Thyroid gland (tissue), 4 donors: ENCODE data around the gene CECR2. TPM values are rescaled to one million over a fixed set of nuclear protein-coding genes. Genes with fewer than 3 reads are reported as not detected.

Experiments used
- DNase-seq, 2 donors: peaks; one replicate each; pipeline ENCODE4 v3.0.0-alpha.2; 2019
- H3K27ac ChIP-seq, 3 donors: fragments of 200-600 bp; sonication (generic); 1 replicate in 2 of 3; 2 replicates in 1 of 3; pipeline ENCODE4 v1.5.1; 2016 to 2019; ENCODE audit warnings: mild to moderate bottlenecking in 1 of 3, moderate library complexity in 1 of 3
- H3K27me3 ChIP-seq: fragments of 200-600 bp; sonication (generic); one replicate; pipeline ENCODE4 v1.5.1; 2019
- H3K36me3 ChIP-seq, 2 donors: fragments of 200-600 bp; sonication (generic); one replicate each; pipeline ENCODE4 v1.5.1; 2016 to 2019
- H3K4me1 ChIP-seq, 2 donors: fragments of 200-600 bp; sonication (generic); one replicate each; pipeline ENCODE4 v1.5.1; 2017 to 2019
- H3K4me3 ChIP-seq, 3 donors: fragments of 200-600 bp; sonication (generic); replicated peaks in 1 of 3; 1 replicate in 2 of 3; 2 replicates in 1 of 3; pipeline ENCODE4 v1.5.1; 2016; ENCODE audit warnings: mild to moderate bottlenecking in 1 of 3
- H3K9me3 ChIP-seq: fragments of 200-600 bp; sonication (generic); one replicate; pipeline ENCODE4 v1.5.1; 2017
- POLR2A ChIP-seq, 2 donors: fragments of 450-650 bp; IDR thresholded peaks; one replicate each; pipeline ENCODE4 v1.6.1; 2017; ENCODE audit warnings: antibody characterized with exemption in 2 of 2, mild to moderate bottlenecking in 2 of 2, moderate library complexity in 1 of 2
- WGBS, 2 donors: methylation state at CpG; one replicate each; pipeline ENCODE4 v1.1.5; 2017; 5-methylcytosine and 5-hydroxymethylcytosine counted together
- intact Hi-C: fragments of 100-400 bp; cut with DNase I; formaldehyde crosslinking; loops from one replicate; pipeline ENCODE4 v1.15.1; 2023
- total RNA-seq, 4 donors: library from RNA; depleted of rRNA; stranded (reverse); fragments of >200 nt; gene quantifications; one replicate each; pipeline ENCODE4 v1.2.3, GENCODE V29; 2016
- TF ChIP-seq, protein P1 (sequence below), 6 experiments: fragments of 200-600 bp in 3 of 6; fragments of 450-650 bp in 3 of 6; sonication (generic) in 3 of 6; IDR thresholded peaks; one replicate each; pipeline ENCODE4 v1.5.1; 2016 to 2019; ENCODE audit warnings: antibody characterized with exemption in 6 of 6, mild to moderate bottlenecking in 2 of 6, inconsistent platforms in 1 of 6, moderate library complexity in 1 of 6

Gene CECR2
- total RNA-seq, 4 donors from 2014 or later, result 1.5 to 7.7 (median 2.1) TPM

DNA sequence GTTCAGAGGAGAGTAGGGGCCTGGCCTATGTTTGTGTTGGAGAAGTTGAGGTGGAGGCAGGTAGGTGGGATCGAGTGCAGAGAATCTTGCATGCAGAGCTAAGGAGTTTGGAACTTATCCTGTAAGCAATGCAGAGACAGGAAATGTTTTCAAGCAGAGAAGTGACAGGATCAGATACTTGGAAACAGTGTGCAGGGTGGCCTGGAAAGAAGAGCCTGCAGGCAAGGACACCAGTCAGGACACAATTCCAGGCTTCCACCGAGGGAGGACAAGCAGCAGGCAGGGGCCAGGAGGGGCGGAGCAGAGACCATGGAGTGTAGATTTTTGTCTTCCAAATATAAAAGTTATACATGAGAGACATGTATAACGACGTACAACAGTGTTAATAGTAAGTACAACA, 26.9 kb upstream of the CECR2 start:
- intact Hi-C loops, result no loop called here
- H3K36me3 ChIP-seq, result no peaks in the 10 kb centered on the region
- H3K27me3 ChIP-seq, result no peaks in the 10 kb centered on the region
- H3K27ac ChIP-seq, result no peak overlapping the region
- TF ChIP-seq, protein P1, sequence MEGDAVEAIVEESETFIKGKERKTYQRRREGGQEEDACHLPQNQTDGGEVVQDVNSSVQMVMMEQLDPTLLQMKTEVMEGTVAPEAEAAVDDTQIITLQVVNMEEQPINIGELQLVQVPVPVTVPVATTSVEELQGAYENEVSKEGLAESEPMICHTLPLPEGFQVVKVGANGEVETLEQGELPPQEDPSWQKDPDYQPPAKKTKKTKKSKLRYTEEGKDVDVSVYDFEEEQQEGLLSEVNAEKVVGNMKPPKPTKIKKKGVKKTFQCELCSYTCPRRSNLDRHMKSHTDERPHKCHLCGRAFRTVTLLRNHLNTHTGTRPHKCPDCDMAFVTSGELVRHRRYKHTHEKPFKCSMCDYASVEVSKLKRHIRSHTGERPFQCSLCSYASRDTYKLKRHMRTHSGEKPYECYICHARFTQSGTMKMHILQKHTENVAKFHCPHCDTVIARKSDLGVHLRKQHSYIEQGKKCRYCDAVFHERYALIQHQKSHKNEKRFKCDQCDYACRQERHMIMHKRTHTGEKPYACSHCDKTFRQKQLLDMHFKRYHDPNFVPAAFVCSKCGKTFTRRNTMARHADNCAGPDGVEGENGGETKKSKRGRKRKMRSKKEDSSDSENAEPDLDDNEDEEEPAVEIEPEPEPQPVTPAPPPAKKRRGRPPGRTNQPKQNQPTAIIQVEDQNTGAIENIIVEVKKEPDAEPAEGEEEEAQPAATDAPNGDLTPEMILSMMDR (IDR thresholded peaks at IDR 0.05), result no peak
- TF ChIP-seq POLR2A (IDR thresholded peaks at IDR 0.05), result no peak
- H3K4me1 ChIP-seq, result no peaks in the 10 kb centered on the region
- 71 to 76% methylated on average over 5 of the region's 5 CpGs for WGBS, 2 donors
- DNase-seq, result no peak
- H3K4me3 ChIP-seq, result no peak overlapping the region
- no peaks in the 10 kb centered on the region for H3K9me3 ChIP-seq

DNA sequence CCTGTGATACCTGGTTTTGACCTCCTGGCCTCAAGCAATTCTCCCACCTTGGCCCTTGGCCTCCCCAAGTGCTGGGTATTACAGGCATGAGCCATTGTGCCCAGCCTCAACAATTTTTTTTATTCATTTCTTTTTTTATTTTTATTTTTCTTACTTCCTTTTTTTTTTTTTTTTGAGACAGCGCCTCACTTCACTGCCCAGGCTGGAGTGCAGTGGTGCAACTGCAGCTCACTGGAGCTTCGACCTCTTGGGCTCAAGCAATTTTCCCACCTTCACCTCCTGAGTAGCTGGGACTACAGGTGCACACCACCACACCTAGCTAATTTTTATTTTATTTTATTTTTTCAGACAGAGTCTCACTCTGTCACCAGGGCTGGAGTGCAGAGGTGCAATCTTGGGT, 25.5 kb upstream of the CECR2 start:
- DNase-seq, result no peak
- no peak overlapping the region for H3K27ac ChIP-seq
- 92 to 93% methylated on average over 2 of the region's 2 CpGs for WGBS, 2 donors
- H3K4me3 ChIP-seq, result no peak overlapping the region
- H3K9me3 ChIP-seq, result no peaks in the 10 kb centered on the region
- no peaks in the 10 kb centered on the region for H3K27me3 ChIP-seq
- no peak for TF ChIP-seq POLR2A (IDR thresholded peaks at IDR 0.05)
- TF ChIP-seq, protein P1 (IDR thresholded peaks at IDR 0.05), result no peak
- no peaks in the 10 kb centered on the region for H3K36me3 ChIP-seq
- intact Hi-C loops, result no loop called here
- H3K4me1 ChIP-seq, result no peaks in the 10 kb centered on the region

DNA sequence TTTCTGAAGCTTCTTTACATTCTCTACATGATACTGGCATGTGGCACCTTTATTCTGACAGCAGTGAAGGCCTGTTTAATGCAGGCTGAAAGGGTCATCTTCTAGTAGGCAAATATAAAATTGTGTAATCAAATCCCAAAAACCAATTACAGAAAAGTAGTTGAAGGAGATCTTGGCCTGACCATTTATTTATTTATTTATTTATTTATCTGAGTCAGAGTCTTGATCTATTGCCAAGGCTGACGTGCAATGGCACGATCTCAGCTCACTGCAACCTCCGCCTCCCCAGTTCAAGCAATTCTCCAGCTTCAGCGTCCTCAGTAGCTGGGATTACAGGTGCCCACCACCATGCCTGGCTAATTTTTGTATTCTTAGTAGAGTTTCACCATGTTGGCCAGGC, 22.7 kb upstream of the CECR2 start:
- intact Hi-C loops, result no loop called here
- WGBS, 2 donors, result 22 to 55% methylated on average over 4 of the region's 4 CpGs
- no peaks in the 10 kb centered on the region for H3K27me3 ChIP-seq
- H3K27ac ChIP-seq, result no peak overlapping the region
- TF ChIP-seq, protein P1 (IDR thresholded peaks at IDR 0.05), result no peak
- no peak for TF ChIP-seq POLR2A (IDR thresholded peaks at IDR 0.05)
- H3K36me3 ChIP-seq, result no peaks in the 10 kb centered on the region
- H3K4me1 ChIP-seq, result no peaks in the 10 kb centered on the region
- no peak overlapping the region for H3K4me3 ChIP-seq
- no peaks in the 10 kb centered on the region for H3K9me3 ChIP-seq
- peak; percentile 36 to 63 for DNase-seq

DNA sequence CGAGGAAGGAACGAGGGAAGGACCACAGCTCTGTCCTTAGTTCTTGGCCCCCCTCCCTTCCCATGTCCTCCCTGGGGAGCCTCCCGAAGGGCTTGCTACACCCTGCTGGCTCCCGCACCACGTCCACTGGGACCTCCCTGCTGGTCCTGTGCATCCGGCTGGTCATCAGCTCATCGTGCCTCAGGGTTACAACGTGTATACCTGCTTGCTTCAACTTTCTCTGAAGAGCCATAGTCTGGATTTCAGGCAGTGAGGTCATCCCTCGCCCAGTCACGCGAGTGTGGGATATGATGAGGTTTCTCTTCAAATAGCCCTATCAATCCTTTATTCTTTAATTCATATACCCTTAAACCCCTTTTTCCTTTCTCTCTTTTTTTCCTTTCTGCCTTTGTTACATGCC, 21.5 kb upstream of the CECR2 start:
- Histone ChIP-seq H3K9me3 (no peaks in the 10 kb centered on the region), H3K27ac (no peak overlapping the region), H3K36me3 (no peaks in the 10 kb centered on the region), H3K4me3 (no peak overlapping the region), H3K27me3 (no peaks in the 10 kb centered on the region), H3K4me1 (no peaks in the 10 kb centered on the region)
- no peak for TF ChIP-seq POLR2A (IDR thresholded peaks at IDR 0.05)
- TF ChIP-seq, protein P1 (IDR thresholded peaks at IDR 0.05), result no peak
- DNase-seq, result no peak
- intact Hi-C loops, result no loop called here
- WGBS, 2 donors, result 89 to 91% methylated on average over 10 to 11 of the region's 11 CpGs

DNA sequence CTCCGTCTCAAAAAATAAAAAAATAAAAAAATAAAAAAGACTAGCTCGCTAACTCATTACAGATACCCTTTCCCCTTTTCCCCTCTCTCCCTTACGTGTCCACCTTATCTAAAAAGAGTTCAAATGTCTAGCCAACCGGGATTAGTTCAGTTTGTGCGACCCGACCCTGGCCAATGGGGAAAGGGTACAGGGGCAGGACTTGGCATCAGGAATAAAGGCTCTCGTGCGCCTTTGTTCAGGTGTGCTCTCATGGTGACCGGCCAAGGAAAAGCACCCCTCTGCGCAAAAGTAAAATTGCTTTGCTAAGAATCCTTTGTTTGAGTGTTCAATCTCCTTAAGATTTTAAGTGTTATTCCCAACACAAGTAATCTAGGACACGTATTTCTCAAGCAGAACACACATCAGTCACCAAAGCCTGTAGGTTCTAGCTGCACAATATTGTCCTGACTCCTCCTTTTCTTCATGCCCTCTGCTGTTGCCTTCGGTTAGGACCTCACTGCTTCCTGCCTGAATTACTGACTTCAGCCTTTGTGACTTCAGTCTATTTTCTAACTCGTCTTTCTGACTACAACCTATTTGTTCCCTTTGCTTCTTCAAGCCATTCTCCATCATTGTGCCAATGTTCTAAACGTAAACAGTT, 20.7 kb upstream of the CECR2 start:
- Histone ChIP-seq H3K27ac (no peak overlapping the region), H3K27me3 (no peaks in the 10 kb centered on the region), H3K4me1 (no peaks in the 10 kb centered on the region), H3K4me3 (no peak overlapping the region), H3K9me3 (no peaks in the 10 kb centered on the region), H3K36me3 (no peaks in the 10 kb centered on the region)
- TF ChIP-seq, protein P1 (IDR thresholded peaks at IDR 0.05), result no peak
- TF ChIP-seq POLR2A (IDR thresholded peaks at IDR 0.05), result no peak
- WGBS, 2 donors, result 40 to 59% methylated on average over 14 of the region's 14 CpGs
- peak; percentile 22 to 37 for DNase-seq
- intact Hi-C loops, result no loop called here
